ENCODE measurements around the gene FSD1.

The FSD1 gene

GRCh38 chr19:4365341-4365740 lies 60.9 kb downstream of the FSD1 start:
- no peak for DNase-seq (ENCODE audit: low read depth)

GRCh38 chr19:4365791-4366665 lies 61.6 kb downstream of the FSD1 start:
- no peak for DNase-seq (ENCODE audit: low read depth)

GRCh38 chr19:4366666-4367335 lies 62.4 kb downstream of the FSD1 start:
- DNase-seq (ENCODE audit: low read depth) = no peak

GRCh38 chr19:4367336-4367723 lies 62.9 kb downstream of the FSD1 start:
- no peak for DNase-seq (ENCODE audit: low read depth)

- no peak for DNase-seq (ENCODE audit: low read depth)
Observed at GRCh38 chr19:4367781-4368127, 63.4 kb downstream of the FSD1 start.

DNA sequence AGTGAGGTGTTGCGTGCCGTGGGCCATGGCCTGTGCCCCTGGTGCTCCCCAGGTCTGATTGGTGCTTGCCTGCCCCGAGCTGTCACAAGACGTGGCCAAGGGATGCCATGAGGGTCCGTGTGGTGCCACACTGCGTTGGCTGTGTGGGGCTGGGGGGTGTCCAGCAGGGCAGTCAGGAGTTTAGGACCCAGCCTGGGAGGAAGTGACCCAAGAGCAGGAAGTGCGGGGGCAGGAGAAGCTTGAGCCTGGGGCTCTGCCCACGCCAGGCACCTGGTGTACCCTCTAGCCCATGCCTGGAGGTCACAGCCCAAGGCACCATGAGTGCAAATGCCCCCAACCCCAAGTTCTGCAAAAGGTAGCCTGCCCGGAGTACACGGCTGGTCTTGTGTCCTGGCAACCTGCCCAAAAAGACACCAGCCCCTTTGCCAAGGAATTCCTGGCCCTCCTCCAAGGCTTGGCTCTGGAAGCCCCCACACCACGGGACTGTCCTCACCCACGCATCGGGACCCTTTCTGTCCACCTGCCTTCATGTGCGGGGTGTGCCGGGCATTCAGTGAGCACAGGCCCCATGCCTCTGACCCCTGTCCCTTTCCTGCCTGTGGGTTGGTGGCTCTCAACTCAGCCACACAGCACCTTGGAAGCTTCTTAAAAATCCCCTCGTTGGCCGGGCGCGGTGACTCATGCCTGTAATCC lies 63.9 kb downstream of the FSD1 start:
- no peak for DNase-seq (ENCODE audit: low read depth)

DNA sequence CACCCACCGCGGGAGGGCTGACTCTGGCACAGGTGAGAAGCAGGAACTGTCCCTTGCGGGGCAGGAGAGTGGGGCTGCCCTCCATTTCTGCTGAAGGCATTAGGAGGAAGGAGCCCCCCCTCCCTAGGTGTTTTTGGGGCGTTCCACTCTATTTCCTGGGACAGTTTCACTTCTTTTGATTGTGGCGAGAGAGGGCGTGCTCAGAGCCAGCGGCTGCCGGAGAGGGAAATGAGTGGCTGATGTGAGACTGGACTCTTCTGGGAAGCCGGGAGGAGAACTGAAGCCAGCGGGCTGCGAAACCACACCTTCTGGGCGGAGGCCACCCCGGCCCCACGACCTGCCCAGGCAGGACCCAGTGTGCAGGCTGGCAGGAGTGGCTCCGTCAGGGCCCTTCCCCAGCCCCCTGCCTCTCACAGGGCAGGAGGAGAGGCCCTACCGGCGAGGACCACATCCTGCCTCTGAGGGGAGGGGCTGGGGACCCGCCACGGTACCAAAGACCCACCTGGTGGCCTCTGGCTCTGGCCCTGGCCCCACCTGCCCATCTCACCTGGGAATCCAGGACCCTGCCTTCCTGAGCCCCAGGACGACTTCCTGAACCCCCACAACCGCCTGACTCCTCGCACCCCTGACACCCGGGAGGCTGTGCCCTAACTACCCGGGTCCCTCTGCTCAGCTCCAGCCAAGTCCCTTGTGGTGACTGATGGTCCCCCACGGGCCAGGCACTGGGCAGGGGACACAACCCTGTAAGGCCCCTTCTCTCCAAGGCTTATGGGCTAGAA lies 64.9 kb downstream of the FSD1 start:
- DNase-seq (ENCODE audit: low read depth) = peak; percentile 56

DNA sequence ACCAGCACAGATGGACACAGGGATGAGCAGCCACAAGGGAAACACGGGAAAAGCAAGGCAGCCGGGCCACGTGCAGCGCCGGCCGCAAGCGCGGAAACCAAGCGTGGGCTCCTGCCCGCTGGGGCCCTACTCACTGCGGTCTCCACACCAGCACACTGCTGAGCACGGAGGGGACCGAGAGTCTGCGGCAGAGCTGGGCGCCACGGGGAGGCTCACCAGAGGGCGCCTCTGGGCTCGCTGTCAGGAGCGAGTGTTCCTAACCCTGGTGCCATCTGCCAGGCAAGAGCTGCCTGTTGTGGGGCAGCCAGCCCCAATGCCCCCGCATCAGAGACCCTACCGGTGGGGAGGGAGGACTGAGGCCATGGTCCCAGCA lies 65.5 kb downstream of the FSD1 start:
- DNase-seq (ENCODE audit: low read depth) = peak; percentile 69

DNA sequence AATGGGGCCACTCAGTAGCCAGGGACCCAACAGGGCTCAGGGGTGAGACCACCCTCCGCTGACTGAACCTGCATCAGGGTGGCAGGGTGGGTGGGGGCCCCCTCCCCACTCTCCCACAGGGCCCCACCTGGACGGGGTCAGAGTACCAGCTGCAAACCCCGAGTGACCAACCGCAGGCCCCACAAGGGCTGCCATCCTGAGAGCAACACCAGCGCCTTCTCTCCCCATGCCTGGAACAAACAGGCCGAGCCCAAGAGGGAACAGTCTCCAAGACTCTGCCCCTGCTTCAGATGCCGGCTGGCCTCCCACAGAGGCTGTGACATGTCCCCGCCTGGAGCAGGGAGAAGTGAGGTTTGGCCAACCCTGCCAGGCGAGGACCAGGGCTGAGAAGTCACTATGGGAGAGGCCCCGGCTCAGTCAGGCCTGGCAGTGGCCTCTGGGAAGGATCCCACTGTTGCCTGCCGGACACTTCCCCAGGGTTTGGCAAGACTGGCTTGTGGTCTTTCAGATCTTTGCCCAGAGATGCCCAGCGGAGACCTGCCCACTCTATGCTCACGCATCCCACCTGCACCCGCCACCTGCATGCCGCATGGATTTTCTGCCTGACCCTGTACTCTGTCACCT lies 66.1 kb downstream of the FSD1 start:
- no peak for DNase-seq (ENCODE audit: low read depth)

DNA sequence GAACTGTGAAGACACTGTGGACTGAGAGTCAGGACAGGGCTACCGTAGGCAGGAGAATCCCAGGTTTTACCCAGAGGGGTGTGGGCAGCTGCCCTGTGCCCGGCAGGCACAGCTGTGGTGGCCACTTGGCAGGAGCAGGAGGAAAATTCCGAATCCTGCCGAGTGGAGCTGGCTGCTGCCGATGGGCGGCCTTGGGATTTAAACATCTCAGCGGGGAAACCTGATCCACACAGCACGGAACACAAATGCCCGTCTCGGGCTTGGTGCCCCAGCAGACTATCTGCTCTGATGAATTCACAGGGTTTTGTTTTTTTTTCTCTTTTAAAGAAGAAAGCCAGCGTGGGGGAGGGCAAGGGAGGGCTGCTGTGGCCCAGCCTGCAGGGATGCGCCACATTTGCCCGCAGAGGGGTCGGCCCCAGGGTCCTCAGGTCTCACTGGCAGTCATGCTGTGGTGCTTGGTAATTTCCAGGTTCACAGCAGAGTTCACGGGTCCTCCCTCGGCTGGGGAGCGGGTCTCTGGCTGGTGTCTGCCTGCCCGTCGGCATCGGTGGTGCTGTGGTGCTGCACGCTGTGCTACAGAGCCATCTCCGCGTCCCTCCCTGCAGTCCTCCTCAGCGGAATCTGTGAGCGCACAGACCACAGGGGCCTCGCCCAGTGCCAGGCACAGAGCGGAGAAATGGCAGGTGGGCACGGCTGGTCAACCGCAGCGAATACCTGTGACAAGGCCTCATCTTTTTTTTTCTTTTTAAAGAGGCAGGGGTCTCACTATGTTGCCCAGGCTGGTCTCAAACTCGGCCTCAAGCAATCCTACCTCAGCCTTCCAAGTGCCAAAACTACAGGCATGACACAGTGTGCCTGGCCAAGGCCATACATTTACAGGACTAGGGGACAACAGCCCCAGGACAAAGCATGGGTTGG lies 67.1 kb downstream of the FSD1 start:
- DNase-seq (ENCODE audit: low read depth) = no peak

GRCh38 chr19:4372165-4373012 lies 68.0 kb downstream of the FSD1 start:
- no peak for DNase-seq (ENCODE audit: low read depth)

GRCh38 chr19:4373013-4373367 lies 68.6 kb downstream of the FSD1 start:
- no peak for DNase-seq (ENCODE audit: low read depth)

Data from activated T-cell treated with anti-CD3 and anti-CD28 coated beads for 24 hours (primary cell).